Muscle of leg (tissue), 11 donors: Measurements from ENCODE around the gene S100A10. TPM values are rescaled to one million over a fixed set of nuclear protein-coding genes. Genes with fewer than 3 reads are reported as not detected.
A peak's percentile ranks its signal among the peaks of the same experiment; 100 is the strongest.

Experiments
- DNase-seq: peaks from one replicate; pipeline ENCODE4 v3.0.0; 2013
- H3K27ac ChIP-seq: one replicate; pipeline ENCODE4 v1.5.1; 2013; ENCODE audit warnings: mild to moderate bottlenecking, low read length, control low read depth
- H3K27me3 ChIP-seq: one replicate; pipeline ENCODE4 v1.6.1; 2013; ENCODE audit warnings: low read length; ENCODE audit not compliant: control insufficient read depth, insufficient read depth
- H3K36me3 ChIP-seq: one replicate; pipeline ENCODE4 v1.6.1; 2013; ENCODE audit warnings: low read length; ENCODE audit not compliant: control insufficient read depth, insufficient read depth
- H3K4me1 ChIP-seq: one replicate; pipeline ENCODE4 v1.6.1; 2013; ENCODE audit warnings: low read length; ENCODE audit not compliant: control insufficient read depth, insufficient read depth
- H3K4me3 ChIP-seq: one replicate; pipeline ENCODE4 v1.5.1; 2013; ENCODE audit warnings: low read length, control low read depth
- H3K9me3 ChIP-seq: replicated peaks from 2 replicates; pipeline ENCODE4 v1.6.1; 2013; ENCODE audit warnings: low read depth, low read length; ENCODE audit not compliant: control insufficient read depth
- WGBS: methylation state at CpG from one replicate; pipeline ENCODE4 v1.1.5; 2013; ENCODE audit warnings: missing lambda C conversion rate; ENCODE audit not compliant: insufficient coverage; 5-methylcytosine and 5-hydroxymethylcytosine counted together
- polyA plus RNA-seq, 8 donors: library from polyadenylated mRNA; unstranded; fragments of 120-200 nt; gene quantifications; one replicate each; pipeline versions ENCODE4 v1.2.1 to v1.2.3, GENCODE V29; 2013; ENCODE audit warnings: inconsistent platforms in 1 of 8, low replicate concordance in 1 of 8; ENCODE audit not compliant: insufficient read length in 8 of 8, insufficient read depth in 1 of 8
- total RNA-seq: library from RNA; stranded (reverse); fragments of 120-200 nt; gene quantifications from one replicate; pipeline ENCODE4 v1.2.4, GENCODE V29; 2013

Gene S100A10
- total and polyA plus RNA-seq, 9 donors: 98.6 to 407 (median 202) TPM

DNA sequence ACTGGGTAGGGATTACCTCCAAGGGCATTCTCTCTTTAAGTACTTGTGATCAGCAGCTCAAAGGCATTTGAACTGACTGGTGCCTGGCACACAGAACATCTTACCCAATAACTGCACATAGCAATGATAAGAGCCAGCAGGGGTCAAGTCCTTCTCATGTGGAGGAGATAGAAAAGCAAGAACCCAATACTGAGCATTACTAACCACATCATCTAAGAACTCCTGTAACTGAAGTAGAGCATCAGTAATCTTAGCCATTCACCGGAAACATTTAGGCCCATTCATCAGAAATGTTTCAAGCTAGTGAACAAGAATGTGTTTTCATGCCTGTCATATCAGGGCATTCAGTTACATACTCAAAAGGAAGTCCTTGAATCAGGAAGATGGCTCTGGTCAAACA, 50.8 kb downstream of the S100A10 start:
- Histone ChIP-seq H3K9me3 (no peaks in the 10 kb centered on the region), H3K36me3 (no peaks in the 10 kb centered on the region), H3K4me3 (no peak overlapping the region), H3K27ac (no peak overlapping the region), H3K4me1 (peaks cover 17% of the 10 kb centered on the region), H3K27me3 (no peaks in the 10 kb centered on the region)
- WGBS: no CpG with 5 or more reads among the region's 1 CpG
- no peak for DNase-seq

DNA sequence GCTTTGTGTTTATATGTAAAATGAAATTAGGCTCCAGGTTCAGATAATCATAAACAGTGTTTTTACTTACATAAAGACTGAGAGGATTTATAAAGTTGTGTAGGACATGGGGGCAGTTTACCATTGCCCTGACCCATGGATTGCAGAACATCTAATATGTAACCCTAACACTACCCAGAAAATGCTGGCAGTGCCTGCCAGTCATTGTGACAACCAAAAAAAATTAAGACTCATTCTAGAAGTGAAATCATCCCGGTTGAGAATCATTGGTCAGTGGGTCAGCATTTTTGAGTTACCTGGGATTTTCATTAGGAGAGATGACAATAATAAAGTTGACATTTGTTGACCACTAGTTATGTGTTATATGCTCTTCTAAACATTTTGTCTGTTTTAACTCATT, 53.1 kb downstream of the S100A10 start:
- DNase-seq: no peak
- WGBS: no CpG with 5 or more reads among the region's 1 CpG
- H3K27ac ChIP-seq: peak overlapping the region; percentile 71
- no peaks in the 10 kb centered on the region for H3K36me3 ChIP-seq
- peaks cover 15% of the 10 kb centered on the region for H3K4me1 ChIP-seq
- no peaks in the 10 kb centered on the region for H3K27me3 ChIP-seq
- no peak overlapping the region for H3K4me3 ChIP-seq
- no peaks in the 10 kb centered on the region for H3K9me3 ChIP-seq

DNA sequence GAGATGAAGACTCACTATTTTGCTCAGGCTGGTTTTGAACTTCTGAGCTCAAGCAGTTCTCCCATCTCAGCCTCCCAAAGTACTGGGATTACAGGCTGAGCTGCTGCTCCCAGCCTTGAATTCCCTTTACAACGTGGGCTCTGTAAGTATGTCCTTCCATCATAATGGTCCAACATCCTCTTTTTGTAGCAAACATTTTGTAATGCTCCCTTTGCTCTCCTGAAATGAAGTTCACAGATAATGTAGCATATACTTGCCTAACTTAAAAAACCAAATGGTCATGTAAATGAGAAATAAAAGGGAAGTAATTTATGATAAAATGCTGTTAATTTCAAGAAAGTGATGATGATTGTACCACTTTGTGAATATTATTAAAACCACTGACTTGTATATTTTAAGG, 53.9 kb downstream of the S100A10 start:
- Histone ChIP-seq H3K36me3 (no peaks in the 10 kb centered on the region), H3K4me3 (no peak overlapping the region), H3K9me3 (no peaks in the 10 kb centered on the region), H3K27me3 (no peaks in the 10 kb centered on the region), H3K27ac (no peak overlapping the region), H3K4me1 (peaks cover 10% of the 10 kb centered on the region)
- no CpG with 5 or more reads among the region's 1 CpG for WGBS
- DNase-seq: no peak

DNA sequence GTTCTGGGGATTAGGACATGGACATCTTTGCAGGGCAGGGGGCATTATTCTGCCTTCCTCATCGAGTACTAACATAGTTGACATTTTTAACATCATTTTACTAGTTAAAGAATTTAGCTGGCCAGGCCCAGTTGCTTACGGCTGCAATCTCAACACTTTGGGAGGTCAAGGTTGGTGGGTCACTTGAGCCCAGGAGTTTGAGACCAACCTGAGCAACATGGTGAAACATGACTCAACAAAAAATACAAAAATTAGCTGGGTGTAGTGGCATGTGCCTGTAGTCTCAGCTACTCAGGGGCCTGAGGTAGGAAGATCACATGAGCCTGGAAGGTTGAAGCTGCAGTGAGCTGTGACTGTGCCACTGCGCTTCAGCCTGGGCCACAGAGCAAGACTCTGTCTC, 54.5 kb downstream of the S100A10 start:
- Histone ChIP-seq H3K27me3 (no peaks in the 10 kb centered on the region), H3K36me3 (no peaks in the 10 kb centered on the region), H3K27ac (no peak overlapping the region), H3K4me3 (no peak overlapping the region), H3K9me3 (no peaks in the 10 kb centered on the region), H3K4me1 (peaks cover 8% of the 10 kb centered on the region)
- no peak for DNase-seq
- 100% methylated on average over 1 of the region's 3 CpGs for WGBS

GRCh38 chr1:151936653-151937052, 57.0 kb downstream of the S100A10 start:
- no CpG with 5 or more reads among the region's 7 CpGs for WGBS
- peaks cover 7% of the 10 kb centered on the region for H3K4me1 ChIP-seq
- H3K9me3 ChIP-seq: no peaks in the 10 kb centered on the region
- DNase-seq: no peak
- H3K27me3 ChIP-seq: no peaks in the 10 kb centered on the region
- H3K4me3 ChIP-seq: no peak overlapping the region
- no peak overlapping the region for H3K27ac ChIP-seq
- H3K36me3 ChIP-seq: no peaks in the 10 kb centered on the region

- no peaks in the 10 kb centered on the region for H3K36me3 ChIP-seq
- H3K4me3 ChIP-seq: no peak overlapping the region
- H3K27ac ChIP-seq: no peak overlapping the region
- no peaks in the 10 kb centered on the region for H3K9me3 ChIP-seq
- peaks cover 2% of the 10 kb centered on the region for H3K4me1 ChIP-seq
- no peaks in the 10 kb centered on the region for H3K27me3 ChIP-seq
- no peak for DNase-seq
- no CpG with 5 or more reads among the region's 2 CpGs for WGBS
Observed at GRCh38 chr1:151935894-151936602, 57.6 kb downstream of the S100A10 start.

GRCh38 chr1:151935154-151935553, 58.5 kb downstream of the S100A10 start:
- Histone ChIP-seq H3K4me1 (no peaks in the 10 kb centered on the region), H3K36me3 (no peaks in the 10 kb centered on the region), H3K27ac (no peak overlapping the region), H3K4me3 (no peak overlapping the region), H3K9me3 (no peaks in the 10 kb centered on the region), H3K27me3 (no peaks in the 10 kb centered on the region)
- no peak for DNase-seq
- 70% methylated on average over 1 of the region's 3 CpGs for WGBS

DNA sequence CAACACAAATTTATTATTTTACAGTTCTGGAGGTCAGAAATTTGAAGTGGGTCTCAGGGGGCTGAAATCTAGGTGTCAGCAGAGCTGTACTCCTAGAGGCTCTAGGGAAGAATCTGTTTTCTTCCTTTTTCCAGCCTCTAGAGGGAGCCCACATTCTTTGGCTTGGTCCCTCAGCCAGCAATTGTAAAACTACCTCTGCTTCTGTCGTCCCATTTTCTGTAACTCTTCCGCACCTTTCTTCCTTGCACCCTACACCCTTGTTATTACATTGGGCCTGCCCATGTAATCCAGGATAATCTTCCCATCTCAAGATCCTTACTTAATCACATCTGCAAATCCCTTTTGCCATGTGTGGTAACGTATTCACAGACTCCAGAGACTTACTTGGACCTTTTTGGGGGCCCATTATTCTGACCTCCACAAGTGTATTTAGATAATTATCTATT, 59.6 kb downstream of the S100A10 start:
- DNase-seq: peak; percentile 84
- Histone ChIP-seq H3K4me1 (no peaks in the 10 kb centered on the region), H3K27ac (no peak overlapping the region), H3K4me3 (no peak overlapping the region), H3K9me3 (no peaks in the 10 kb centered on the region), H3K36me3 (no peaks in the 10 kb centered on the region), H3K27me3 (no peaks in the 10 kb centered on the region)
- WGBS: 7% methylated on average over 2 of the region's 3 CpGs

Other genes with a start within 250 kb of the S100A10 start
- 67.7 TPM for gene MRPL9, start 230.4 kb downstream of the S100A10 start, total RNA-seq
- gene MRPL9, start 230.4 kb downstream of the S100A10 start, polyA plus RNA-seq: 10 to 100 TPM; 66.3 to 87.9 (median 77.7) TPM
- 3.1 TPM for gene TDRKH, start 203.4 kb downstream of the S100A10 start, total RNA-seq
- 1 to 10 TPM; 3.4 to 3.9 (median 3.6) TPM for gene TDRKH, start 203.4 kb downstream of the S100A10 start, polyA plus RNA-seq
- 0.22 TPM for gene LINGO4, start 188.4 kb downstream of the S100A10 start, total RNA-seq
- gene LINGO4, start 188.4 kb downstream of the S100A10 start, polyA plus RNA-seq: under 1 TPM; 0.09 to 0.42 (median 0.25) TPM
- gene RORC, start 162.1 kb downstream of the S100A10 start, total RNA-seq: 8.6 TPM
- gene RORC, start 162.1 kb downstream of the S100A10 start, polyA plus RNA-seq: 1 to 10 TPM; 2.5 to 8.8 (median 6.6) TPM
- not detected for gene C2CD4D, start 154.0 kb downstream of the S100A10 start, total RNA-seq
- gene C2CD4D, start 154.0 kb downstream of the S100A10 start, polyA plus RNA-seq: under 1 TPM in 7 of 8 donors, not detected in 1; 0.07 to 0.27 (median 0.18) TPM
- not detected for gene THEM5, start 140.1 kb downstream of the S100A10 start, total RNA-seq
- gene THEM5, start 140.1 kb downstream of the S100A10 start, polyA plus RNA-seq: 1 to 10 TPM in 1 of 8 donors, under 1 TPM in 7; 0.14 to 1.7 (median 0.42) TPM
- gene THEM4, start 84.3 kb downstream of the S100A10 start, total RNA-seq: 10.8 TPM
- gene THEM4, start 84.3 kb downstream of the S100A10 start, polyA plus RNA-seq: 10 to 100 TPM in 7 of 8 donors, 1 to 10 TPM in 1; 9.5 to 19.0 (median 11.4) TPM
- 97.6 TPM for gene S100A11, start 43.1 kb upstream of the S100A10 start, total RNA-seq
- gene S100A11, start 43.1 kb upstream of the S100A10 start, polyA plus RNA-seq: 100 to 1,000 TPM; 159 to 303 (median 191) TPM
- gene TCHHL1, start 95.2 kb upstream of the S100A10 start, total RNA-seq: not detected
- not detected for gene TCHHL1, start 95.2 kb upstream of the S100A10 start, polyA plus RNA-seq
- gene TCHH, start 121.6 kb upstream of the S100A10 start, total RNA-seq: under 0.01 TPM
- under 1 TPM in 5 of 8 donors, not detected in 3; 0.03 to 0.05 (median 0.04) TPM for gene TCHH, start 121.6 kb upstream of the S100A10 start, polyA plus RNA-seq
- not detected for gene RPTN, start 165.4 kb upstream of the S100A10 start, total RNA-seq
- not detected for gene RPTN, start 165.4 kb upstream of the S100A10 start, polyA plus RNA-seq
- not detected for gene HRNR, start 230.3 kb upstream of the S100A10 start, total RNA-seq
- under 1 TPM; 0.03 to 0.49 (median 0.17) TPM for gene HRNR, start 230.3 kb upstream of the S100A10 start, polyA plus RNA-seq